Left lung (tissue), 10 donors: ENCODE data around the gene MECR. TPM values are rescaled to one million over a fixed set of nuclear protein-coding genes. Genes with fewer than 3 reads are reported as not detected.
"Not testable (repeated sequence)": the region's sequence is repeated elsewhere in the genome, so short reads cannot be mapped to it uniquely, and the experiment has no call there.

Experiments
- ATAC-seq: fragments of 200-7000 bp; cut with Tn5 transposase; one replicate; pipeline ENCODE4 v1.9.1; 2020; ENCODE audit warnings: moderate library complexity
- DNase-seq, 4 donors: peaks; one replicate each; pipeline ENCODE4 v3.0.0-alpha.2; 2013 to 2020
- H3K27ac ChIP-seq, 2 donors: fragments of 200-600 bp; sonication (generic) in 1 of 2; one replicate each; pipeline versions ENCODE4 v1.5.0 to v1.8.0; 2020 to 2021
- H3K27me3 ChIP-seq, 2 donors: fragments of 200-600 bp; sonication (generic) in 1 of 2; one replicate each; pipeline versions ENCODE4 v1.5.0 to v1.8.0; 2020 to 2021
- H3K36me3 ChIP-seq, 2 donors: fragments of 200-600 bp; sonication (generic) in 1 of 2; one replicate each; pipeline versions ENCODE4 v1.5.0 to v1.8.0; 2020 to 2021
- H3K4me1 ChIP-seq, 2 donors: fragments of 200-600 bp; one replicate each; pipeline ENCODE4 v1.8.0; 2021
- H3K4me3 ChIP-seq, 2 donors: fragments of 200-600 bp; sonication (generic) in 1 of 2; one replicate each; pipeline versions ENCODE4 v1.5.0 to v1.8.0; 2020 to 2021; ENCODE audit warnings: mild to moderate bottlenecking in 1 of 2
- H3K9me3 ChIP-seq, 2 donors: fragments of 200-600 bp; sonication (generic) in 1 of 2; one replicate each; pipeline versions ENCODE4 v1.5.0 to v1.8.0; 2020 to 2021
- CTCF ChIP-seq, 2 donors: fragments of 200-600 bp; sonication (generic) in 1 of 2; IDR thresholded peaks; one replicate each; pipeline versions ENCODE4 v1.5.0 to v1.8.0; 2021; ENCODE audit warnings: antibody characterized with exemption in 2 of 2
- intact Hi-C, 2 donors: fragments of 100-400 bp; cut with DNase I; formaldehyde crosslinking; loops; one replicate each; pipeline versions ENCODE4 v1.11.2 to v1.14.2; 2022
- polyA plus RNA-seq, 6 donors: library from polyadenylated mRNA; unstranded; fragments of 120-200 nt; gene quantifications; one replicate each; pipeline ENCODE4 v1.2.1, GENCODE V29; 2013; ENCODE audit not compliant: insufficient read length in 6 of 6
- total RNA-seq, 2 donors: library from RNA; stranded (reverse); fragmentation: NEBNext Ultra II Directional; extraction: Animal tissue kit (Norgen Biotek cat#: 25700); gene quantifications; one replicate each; pipeline ENCODE4 v1.2.1, GENCODE V29; 2021
- donor health status: DM: no; HTN: yes; CAD: no.
- donor health status: DM: no; HTN: no; CAD: no.

Gene MECR
- total and polyA plus RNA-seq, 8 donors, result 19.2 to 40.2 (median 30.3) TPM

- H3K4me3 ChIP-seq, result no peak overlapping the region
- no peak for TF ChIP-seq CTCF (IDR thresholded peaks at IDR 0.05)
- no peak for DNase-seq
- H3K4me1 ChIP-seq, result no peaks in the 10 kb centered on the region
- no peaks in the 10 kb centered on the region for H3K27me3 ChIP-seq
- H3K36me3 ChIP-seq, result peaks cover 0 to 10% of the 10 kb centered on the region in 2 donors
- no peaks in the 10 kb centered on the region for H3K9me3 ChIP-seq
- intact Hi-C loops, result no loop called here
- no peak overlapping the region for H3K27ac ChIP-seq
- ATAC-seq, result no peak
Observed at GRCh38 chr1:29223521-29223920, 7.2 kb downstream of the MECR start.

- peaks cover 0 to 10% of the 10 kb centered on the region in 2 donors for H3K36me3 ChIP-seq
- intact Hi-C loops, result no loop called here
- no peaks in the 10 kb centered on the region for H3K9me3 ChIP-seq
- no peak overlapping the region for H3K27ac ChIP-seq
- DNase-seq (no peak), ATAC-seq (no peak)
- TF ChIP-seq CTCF (IDR thresholded peaks at IDR 0.05), result no peak
- no peak overlapping the region for H3K4me3 ChIP-seq
- no peaks in the 10 kb centered on the region for H3K27me3 ChIP-seq
- H3K4me1 ChIP-seq, result no peaks in the 10 kb centered on the region
Observed at GRCh38 chr1:29222686-29223085, 8.0 kb downstream of the MECR start.

- ATAC-seq, H3K4me1 ChIP-seq, H3K27ac ChIP-seq, H3K9me3 ChIP-seq, DNase-seq, intact Hi-C loops, H3K4me3 ChIP-seq, H3K27me3 ChIP-seq: not testable (repeated sequence)
- H3K36me3 ChIP-seq, result peaks cover 0 to 10% of the 10 kb centered on the region in 2 donors
Observed at GRCh38 chr1:29222260-29222659, 8.5 kb downstream of the MECR start.

GRCh38 chr1:29221296-29221695, 9.4 kb downstream of the MECR start:
- Histone ChIP-seq H3K36me3 (peaks cover 0 to 15% of the 10 kb centered on the region in 2 donors), H3K27me3 (no peaks in the 10 kb centered on the region), H3K27ac (no peak overlapping the region), H3K4me3 (no peak overlapping the region), H3K4me1 (no peaks in the 10 kb centered on the region), H3K9me3 (no peaks in the 10 kb centered on the region)
- intact Hi-C loops, result no loop called here
- ATAC-seq, result no peak
- TF ChIP-seq CTCF (IDR thresholded peaks at IDR 0.05), result no peak
- DNase-seq, result no peak

GRCh38 chr1:29218223-29218622, 12.5 kb downstream of the MECR start:
- Histone ChIP-seq H3K9me3 (no peaks in the 10 kb centered on the region), H3K4me1 (no peaks in the 10 kb centered on the region), H3K27ac (no peak overlapping the region), H3K4me3 (no peak overlapping the region), H3K27me3 (no peaks in the 10 kb centered on the region), H3K36me3 (peaks cover 0 to 36% of the 10 kb centered on the region in 2 donors)
- no peak for DNase-seq
- TF ChIP-seq CTCF (IDR thresholded peaks at IDR 0.05), result no peak
- ATAC-seq, result peak; percentile 14
- intact Hi-C loops, result no loop called here

GRCh38 chr1:29217633-29218032, 13.1 kb downstream of the MECR start:
- intact Hi-C loops, result no loop called here
- no peak for ATAC-seq
- TF ChIP-seq CTCF (IDR thresholded peaks at IDR 0.05), result no peak
- peaks cover 0 to 42% of the 10 kb centered on the region in 2 donors for H3K36me3 ChIP-seq
- H3K4me1 ChIP-seq, result no peaks in the 10 kb centered on the region
- no peaks in the 10 kb centered on the region for H3K9me3 ChIP-seq
- DNase-seq, result no peak
- H3K4me3 ChIP-seq, result no peak overlapping the region
- no peaks in the 10 kb centered on the region for H3K27me3 ChIP-seq
- H3K27ac ChIP-seq, result no peak overlapping the region
